ENCODE measurements around the gene CMTM2.

The CMTM2 gene, protein sequence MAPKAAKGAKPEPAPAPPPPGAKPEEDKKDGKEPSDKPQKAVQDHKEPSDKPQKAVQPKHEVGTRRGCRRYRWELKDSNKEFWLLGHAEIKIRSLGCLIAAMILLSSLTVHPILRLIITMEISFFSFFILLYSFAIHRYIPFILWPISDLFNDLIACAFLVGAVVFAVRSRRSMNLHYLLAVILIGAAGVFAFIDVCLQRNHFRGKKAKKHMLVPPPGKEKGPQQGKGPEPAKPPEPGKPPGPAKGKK

DNA sequence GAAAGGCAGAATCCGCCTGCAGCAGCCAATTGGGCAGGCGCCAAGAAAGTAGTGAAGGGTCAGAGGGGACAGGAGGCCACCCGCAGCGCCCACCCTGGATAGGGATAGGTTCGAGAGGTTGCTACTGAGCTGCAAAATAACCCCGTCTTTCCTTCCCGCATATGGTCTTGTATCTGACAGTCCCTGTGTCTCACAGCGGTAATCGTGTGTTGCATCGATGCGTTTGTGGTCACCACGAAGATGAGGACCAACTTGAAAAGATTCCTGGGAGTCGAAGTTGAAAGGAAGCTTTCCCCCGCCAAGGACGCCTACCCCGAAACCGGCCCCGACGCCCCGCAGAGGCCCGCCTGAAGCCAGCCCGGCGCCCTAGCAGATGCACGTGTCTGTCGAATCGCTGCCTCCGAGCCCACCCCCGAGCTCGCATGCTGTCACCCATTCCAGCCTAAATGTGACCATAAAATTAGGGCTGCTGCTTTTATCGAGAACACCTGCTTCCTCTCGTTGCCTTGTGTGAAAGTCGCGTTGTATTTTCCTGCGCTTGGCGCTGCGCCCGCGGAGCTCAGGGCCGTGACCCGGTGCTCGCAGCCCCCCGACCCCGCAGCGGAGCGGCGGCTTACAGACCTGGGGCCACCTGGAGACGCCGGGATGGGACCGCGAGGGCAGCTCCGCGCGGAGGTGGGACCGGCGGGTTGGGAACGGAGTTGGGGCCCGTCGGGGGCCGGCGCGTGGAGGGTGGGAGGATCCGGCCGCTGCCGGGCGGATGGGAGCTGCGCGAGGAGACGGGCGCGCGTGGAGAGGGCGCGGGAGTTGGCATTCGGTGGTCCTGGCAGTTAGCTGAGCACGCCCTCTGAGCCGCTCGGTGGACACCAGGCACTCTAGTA, at the start of gene CMTM2:
Gene CMTM2 (plus strand): TSS at position 813 of the 881 bp plus-strand sequence. CDS start 145 bp downstream, outside the sequence.
- DNase-seq (ENCODE audit: low spot score), result no peak

DNA sequence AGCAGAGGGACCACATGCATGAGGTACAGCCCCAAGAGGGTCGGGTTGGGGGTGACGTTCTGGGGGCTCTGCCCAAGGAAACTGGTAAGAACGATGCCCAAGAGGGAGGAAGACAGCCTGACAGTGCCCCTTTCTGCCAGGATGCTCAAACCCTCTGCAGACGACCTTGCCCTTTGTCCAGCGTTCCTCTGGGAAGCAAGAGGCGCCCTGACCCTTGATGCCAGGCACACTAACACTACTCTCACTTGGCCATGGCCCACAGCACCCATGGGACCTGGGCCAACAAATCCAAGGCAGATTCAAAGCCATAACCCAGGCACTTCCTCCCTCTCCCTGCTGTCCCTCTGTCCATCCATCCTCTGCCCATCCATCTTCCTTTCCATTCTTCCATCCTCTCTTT, 49.8 kb upstream of the CMTM2 start:
- no peak for DNase-seq (ENCODE audit: low spot score)

DNA sequence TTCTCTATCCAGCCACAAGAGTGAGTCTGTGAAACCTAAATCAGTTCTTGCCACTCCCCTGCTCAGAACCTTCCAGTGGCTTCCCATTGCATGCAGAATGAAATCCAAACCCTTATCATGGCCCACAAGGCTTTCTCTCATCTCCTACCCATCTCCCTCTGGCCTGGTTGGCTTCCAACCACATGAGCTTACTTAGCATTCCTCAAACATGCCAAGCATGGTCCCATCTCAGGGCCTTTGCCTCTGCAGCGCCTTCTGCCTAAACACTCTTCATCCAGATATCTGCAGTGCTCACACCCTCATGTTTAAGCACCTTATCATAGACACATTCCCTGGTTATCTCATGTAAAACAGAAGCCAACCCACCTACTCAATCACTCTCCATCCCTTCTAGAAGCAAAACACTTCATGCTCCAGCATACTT, 44.9 kb upstream of the CMTM2 start:
- no peak for DNase-seq (ENCODE audit: low spot score)

- no peak for DNase-seq (ENCODE audit: low spot score)
Measured at GRCh38 chr16:66536525-66536924, 42.7 kb upstream of the CMTM2 start.

DNA sequence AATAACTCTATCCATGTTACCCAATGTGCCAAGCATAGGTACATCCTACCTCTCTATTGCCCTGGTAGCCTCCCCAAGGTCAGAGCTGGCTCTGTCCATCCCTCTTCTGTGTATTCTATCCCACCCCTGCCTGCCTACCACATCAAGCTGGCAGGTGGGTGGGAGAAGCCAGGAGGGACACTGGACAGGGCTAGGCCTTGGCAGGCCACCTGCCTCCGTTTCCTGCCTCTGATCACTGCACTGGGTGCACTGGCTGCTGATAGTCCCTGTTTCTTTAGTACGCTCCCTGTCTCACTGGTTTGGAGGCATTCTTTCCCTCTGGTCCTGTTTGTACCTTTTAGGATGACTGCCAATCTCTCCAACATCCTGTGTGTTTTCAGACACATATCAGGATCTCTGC, 42.0 kb upstream of the CMTM2 start:
- DNase-seq (ENCODE audit: low spot score), result no peak

- no peak for DNase-seq (ENCODE audit: low spot score)
Measured at GRCh38 chr16:66538910-66539309, 40.4 kb upstream of the CMTM2 start.

GRCh38 chr16:66539623-66540469, 39.4 kb upstream of the CMTM2 start:
- no peak for DNase-seq (ENCODE audit: low spot score)

GRCh38 chr16:66541388-66542355, 37.6 kb upstream of the CMTM2 start:
- DNase-seq (ENCODE audit: low spot score), result no peak

DNA sequence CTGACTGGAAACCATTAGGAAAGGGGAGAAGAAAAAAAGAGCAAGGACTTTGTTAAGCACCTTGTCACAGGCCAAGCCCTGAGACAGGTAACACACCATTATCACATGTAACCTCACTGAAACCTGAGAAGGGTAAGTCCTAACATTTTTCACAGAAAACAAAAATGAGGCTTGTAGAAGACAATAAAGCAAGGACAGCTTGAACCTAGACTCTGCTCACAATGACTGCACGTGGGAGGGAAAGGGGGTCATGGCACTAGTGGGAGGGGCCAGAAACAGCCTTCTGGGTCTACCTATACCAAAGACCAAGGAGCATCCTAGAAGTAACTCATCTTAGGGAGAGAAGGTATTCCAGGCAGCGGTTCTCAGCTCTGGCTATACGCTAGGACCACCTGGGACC, 36.9 kb upstream of the CMTM2 start:
- DNase-seq (ENCODE audit: low spot score), result no peak

DNA sequence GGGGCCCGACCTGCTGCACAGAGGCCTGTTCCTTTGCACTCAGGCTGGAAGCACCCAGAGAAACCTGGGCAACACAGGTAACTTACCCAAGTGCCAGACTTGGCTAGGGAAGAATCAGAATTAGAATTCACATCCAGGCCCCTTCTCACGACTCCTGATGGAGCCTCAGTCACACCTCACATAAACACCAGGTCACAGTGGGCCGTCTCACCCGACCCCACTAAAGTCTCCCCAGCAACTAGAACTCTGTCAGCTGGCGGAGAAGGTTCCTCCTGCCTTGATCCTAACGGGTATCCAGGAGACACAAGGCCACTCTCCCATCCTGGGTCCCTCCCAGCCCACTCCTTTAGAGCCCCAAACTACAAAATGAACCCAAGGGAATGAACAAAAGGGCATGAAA, 35.7 kb upstream of the CMTM2 start:
- no peak for DNase-seq (ENCODE audit: low spot score)

DNA sequence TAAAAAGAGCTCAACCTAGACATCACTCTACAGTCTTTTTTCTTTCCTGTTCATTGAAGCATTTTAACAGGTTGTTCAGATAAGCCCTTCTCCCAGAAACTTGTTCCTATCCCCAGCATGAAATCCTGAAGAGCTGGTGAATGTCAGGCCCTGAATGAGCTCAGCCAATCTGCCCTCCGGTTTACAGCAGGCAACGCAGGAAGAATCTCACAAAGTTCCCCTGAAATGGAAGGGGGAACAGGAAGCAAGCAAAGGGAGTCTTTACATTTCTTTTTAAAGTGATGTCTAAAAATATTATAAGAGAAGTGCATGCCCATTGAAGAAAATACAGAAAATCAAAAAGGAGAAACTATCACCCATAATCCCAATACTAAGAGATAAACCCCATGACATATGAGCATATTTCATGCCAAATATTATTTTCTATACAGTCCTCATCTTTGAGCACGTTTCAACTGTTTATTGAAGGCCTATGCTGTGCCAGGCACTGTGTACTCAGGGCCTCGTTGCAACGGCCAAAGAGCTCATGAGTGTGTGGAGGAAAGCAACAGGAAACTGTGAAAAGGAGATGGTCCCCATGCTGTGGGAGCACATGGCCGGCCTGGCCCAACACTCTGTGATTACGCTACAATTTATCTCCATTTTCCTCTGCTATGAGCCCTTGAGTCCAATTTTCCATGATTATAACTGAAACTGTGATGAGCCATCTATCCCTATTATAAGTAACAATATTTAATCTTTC, 35.1 kb upstream of the CMTM2 start:
- no peak for DNase-seq (ENCODE audit: low spot score)

DNA sequence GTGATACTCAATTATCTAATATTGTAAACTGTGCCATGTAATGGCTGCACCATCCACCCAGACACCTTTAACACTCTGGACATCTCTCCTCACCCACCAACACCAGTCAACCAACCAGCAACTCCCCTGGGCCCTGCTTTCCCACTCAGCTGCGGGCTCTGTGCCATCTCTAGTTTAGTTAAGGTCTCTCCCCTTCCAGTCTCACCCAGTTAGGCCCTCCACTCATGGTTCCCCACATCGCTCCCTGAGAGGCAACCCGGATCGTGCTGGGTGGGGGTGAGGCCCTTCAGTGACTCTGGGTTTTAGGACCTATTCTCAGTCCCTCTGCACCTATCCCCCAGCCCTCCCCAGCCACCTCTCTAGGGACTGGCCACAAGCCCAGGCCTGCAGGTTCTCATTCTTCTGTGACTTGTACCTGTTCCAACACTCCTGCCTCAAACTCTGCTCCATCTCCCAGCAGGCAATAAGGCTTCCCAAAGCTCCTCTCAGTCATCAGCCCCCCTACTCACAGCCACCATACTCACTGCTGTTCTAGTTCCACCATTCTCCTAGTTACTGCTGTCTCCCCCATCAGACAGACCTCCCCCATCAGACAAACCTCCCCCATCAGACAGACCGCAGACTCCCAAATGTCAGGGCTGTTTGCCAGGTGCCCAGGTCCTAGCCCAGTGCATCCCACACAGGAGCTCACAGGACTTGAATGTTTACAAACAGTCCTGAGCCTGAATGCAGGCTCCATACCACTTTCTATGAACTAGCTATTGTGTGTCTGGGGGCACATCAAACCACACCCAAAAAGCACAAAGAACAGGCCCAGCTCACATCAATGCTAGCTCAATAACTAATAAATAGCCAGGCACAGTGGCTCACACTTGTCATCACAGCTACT, 31.9 kb upstream of the CMTM2 start:
- no peak for DNase-seq (ENCODE audit: low spot score)

- no peak for DNase-seq (ENCODE audit: low spot score)
Measured at GRCh38 chr16:66548068-66548467, 31.2 kb upstream of the CMTM2 start.

DNA sequence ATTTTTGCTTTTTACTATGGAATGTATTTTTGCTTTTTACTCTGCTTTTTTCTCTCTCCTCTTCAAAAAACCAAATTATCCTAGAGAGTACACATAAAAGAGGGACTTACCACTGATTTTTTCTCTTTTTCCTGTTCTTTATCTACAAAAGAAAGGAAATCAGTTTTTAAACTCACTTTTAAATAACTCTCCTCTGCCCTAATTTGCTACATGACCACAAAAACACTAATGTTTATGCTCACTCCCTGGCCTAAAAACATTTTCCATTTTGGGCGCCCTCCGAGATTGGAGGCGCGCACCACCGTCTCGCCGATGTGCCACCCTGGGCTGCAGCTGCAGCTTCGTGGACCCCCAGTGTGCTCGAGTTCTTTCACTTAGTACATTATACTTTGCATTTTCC, 30.4 kb upstream of the CMTM2 start:
- no peak for DNase-seq (ENCODE audit: low spot score)

GRCh38 chr16:66549284-66550131, 29.8 kb upstream of the CMTM2 start, which contains the start of gene TK2:
Gene TK2 (minus strand): TSS chr16:66550122. CDS start chr16:66550061, 61 bp downstream.
- DNase-seq (ENCODE audit: low spot score), result peak; percentile 50

DNA sequence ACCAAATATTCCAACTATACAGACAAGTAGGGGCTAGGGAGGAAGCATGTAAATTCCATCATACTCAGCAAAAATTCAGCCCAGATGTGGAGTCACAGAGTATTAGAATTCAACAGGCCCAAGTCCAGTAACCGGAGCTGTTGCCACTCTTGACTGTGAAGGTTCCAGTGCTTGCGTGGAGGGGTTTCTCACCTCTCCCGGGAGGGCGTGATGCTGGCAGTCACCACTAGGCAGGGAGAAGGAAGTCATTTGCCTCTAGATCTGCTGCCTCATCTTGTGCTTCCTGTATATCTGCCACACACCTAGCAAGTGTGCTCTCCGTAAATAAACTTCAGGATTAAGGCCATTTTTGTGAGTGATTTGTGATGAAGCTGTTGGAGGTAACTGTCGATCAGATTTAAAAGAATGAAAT, 27.9 kb upstream of the CMTM2 start:
- DNase-seq (ENCODE audit: low spot score), result peak; percentile 63

- DNase-seq (ENCODE audit: low spot score), result no peak
Measured at GRCh38 chr16:66551788-66552285, 27.4 kb upstream of the CMTM2 start.
